ENCODE data around the gene RNF135.
"Not testable (repeated sequence)": the region's sequence is repeated elsewhere in the genome, so short reads cannot be mapped to it uniquely, and the experiment has no call there.

The RNF135 gene

GRCh38 chr17:30970831-30971567 is at the start of gene RNF135:
Gene RNF135 (plus strand): TSS chr17:30971039. CDS start chr17:30971074, 35 bp downstream.
- peak in 1 of 2 donors; percentile 27 for DNase-seq (ENCODE audit: low read depth in 2 of 2)

- DNase-seq (ENCODE audit: low read depth in 2 of 2), result no peak
Observed at GRCh38 chr17:30921544-30922196, 49.2 kb upstream of the RNF135 start, which contains the start of gene ADAP2. Gene ADAP2 (plus strand): TSS chr17:30921945. CDS start chr17:30922015, 70 bp downstream.

GRCh38 chr17:30922235-30923030 is 48.4 kb upstream of the RNF135 start:
- no peak for DNase-seq (ENCODE audit: low read depth in 2 of 2)

GRCh38 chr17:30924341-30924740 is 46.5 kb upstream of the RNF135 start:
- DNase-seq (ENCODE audit: low read depth in 2 of 2), result no peak

GRCh38 chr17:30926516-30926915 is 44.3 kb upstream of the RNF135 start:
- DNase-seq (ENCODE audit: low read depth in 2 of 2), result no peak

- no peak for DNase-seq (ENCODE audit: low read depth in 2 of 2)
Observed at GRCh38 chr17:30927756-30928155, 43.1 kb upstream of the RNF135 start.

GRCh38 chr17:30928584-30928983 is 42.3 kb upstream of the RNF135 start:
- no peak for DNase-seq (ENCODE audit: low read depth in 2 of 2)

GRCh38 chr17:30929081-30929633 is 41.7 kb upstream of the RNF135 start:
- no peak for DNase-seq (ENCODE audit: low read depth in 2 of 2)

- not testable (repeated sequence) for DNase-seq (ENCODE audit: low read depth in 2 of 2)
Observed at GRCh38 chr17:30929861-30930260, 41.0 kb upstream of the RNF135 start.

- no peak for DNase-seq (ENCODE audit: low read depth in 2 of 2)
Observed at GRCh38 chr17:30930495-30930894, 40.3 kb upstream of the RNF135 start.

- not testable (repeated sequence) for DNase-seq (ENCODE audit: low read depth in 2 of 2)
Observed at GRCh38 chr17:30931582-30931981, 39.3 kb upstream of the RNF135 start.

- DNase-seq (ENCODE audit: low read depth in 2 of 2), result no peak
Observed at GRCh38 chr17:30933966-30934365, 36.9 kb upstream of the RNF135 start.

- DNase-seq (ENCODE audit: low read depth in 2 of 2), result no peak
Observed at GRCh38 chr17:30939051-30939689, 31.7 kb upstream of the RNF135 start.

- DNase-seq (ENCODE audit: low read depth in 2 of 2), result no peak
Observed at GRCh38 chr17:30942308-30943079, 28.3 kb upstream of the RNF135 start.

- DNase-seq (ENCODE audit: low read depth in 2 of 2), result no peak
Observed at GRCh38 chr17:30947796-30948195, 23.0 kb upstream of the RNF135 start.

GRCh38 chr17:30950189-30950588 is 20.6 kb upstream of the RNF135 start:
- no peak for DNase-seq (ENCODE audit: low read depth in 2 of 2)

- no peak for DNase-seq (ENCODE audit: low read depth in 2 of 2)
Observed at GRCh38 chr17:30950669-30951399, 20.0 kb upstream of the RNF135 start.

- DNase-seq (ENCODE audit: low read depth in 2 of 2), result no peak
Observed at GRCh38 chr17:30952638-30953393, 18.0 kb upstream of the RNF135 start.
